ENCODE data around the gene USP47.

USP47 gene

GRCh38 chr11:11992257-11993212 lies 150.8 kb downstream of the USP47 start:
- H3K9me3 ChIP-seq (ENCODE audit: insufficient read depth, low read length, severe bottlenecking) = no peaks in the 10 kb centered on the region
- H3K36me3 ChIP-seq (ENCODE audit: insufficient read depth, low read length) = no peaks in the 10 kb centered on the region
- no peak overlapping the region for H3K4me2 ChIP-seq (ENCODE audit: insufficient read depth, low read length)
- no peak overlapping the region for H3K4me3 ChIP-seq (ENCODE audit: low read depth in 1 of 2, low read length in 2 of 2)
- ATAC-seq (ENCODE audit: insufficient read depth, low read depth) (no peak), DNase-seq (no peak)
- TF ChIP-seq EZH2 (IDR thresholded peaks at IDR 0.05; ENCODE audit: borderline replicate concordance, low read depth, low read length, severe bottlenecking) (no peak), CTCF (IDR thresholded peaks at IDR 0.05; ENCODE audit: borderline replicate concordance, extremely low read depth, low read length, poor library complexity, severe bottlenecking) (no peak)
- no peaks in the 10 kb centered on the region for H4K20me1 ChIP-seq (ENCODE audit: insufficient read depth, low read length)
- no peak overlapping the region for H2AFZ ChIP-seq (ENCODE audit: low read depth, low read length)
- H3K4me1 ChIP-seq (ENCODE audit: insufficient read depth, low read length) = no peaks in the 10 kb centered on the region
- no peak overlapping the region for H3K27ac ChIP-seq (ENCODE audit: low read length)
- no peaks in the 10 kb centered on the region for H3K79me2 ChIP-seq (ENCODE audit: insufficient read depth, low read length)
- peaks cover 13% of the 10 kb centered on the region for H3K27me3 ChIP-seq (ENCODE audit: insufficient read depth, low read length, poor library complexity)
- H3K9ac ChIP-seq (ENCODE audit: low read depth, low read length) = no peak overlapping the region

- H2AFZ ChIP-seq (ENCODE audit: low read depth, low read length) = no peak overlapping the region
- no peaks in the 10 kb centered on the region for H3K79me2 ChIP-seq (ENCODE audit: insufficient read depth, low read length)
- H3K4me3 ChIP-seq (ENCODE audit: low read depth in 1 of 2, low read length in 2 of 2) = no peak overlapping the region
- H3K9me3 ChIP-seq (ENCODE audit: insufficient read depth, low read length, severe bottlenecking) = no peaks in the 10 kb centered on the region
- no peak for ATAC-seq (ENCODE audit: insufficient read depth, low read depth)
- no peaks in the 10 kb centered on the region for H4K20me1 ChIP-seq (ENCODE audit: insufficient read depth, low read length)
- no peak overlapping the region for H3K4me2 ChIP-seq (ENCODE audit: insufficient read depth, low read length)
- peaks cover 21% of the 10 kb centered on the region for H3K27me3 ChIP-seq (ENCODE audit: insufficient read depth, low read length, poor library complexity)
- TF ChIP-seq CTCF (IDR thresholded peaks at IDR 0.05; ENCODE audit: borderline replicate concordance, extremely low read depth, low read length, poor library complexity, severe bottlenecking) (no peak), EZH2 (IDR thresholded peaks at IDR 0.05; ENCODE audit: borderline replicate concordance, low read depth, low read length, severe bottlenecking) (no peak)
- H3K4me1 ChIP-seq (ENCODE audit: insufficient read depth, low read length) = no peaks in the 10 kb centered on the region
- no peak for DNase-seq
- H3K36me3 ChIP-seq (ENCODE audit: insufficient read depth, low read length) = no peaks in the 10 kb centered on the region
- no peak overlapping the region for H3K9ac ChIP-seq (ENCODE audit: low read depth, low read length)
- no peak overlapping the region for H3K27ac ChIP-seq (ENCODE audit: low read length)
Observed at GRCh38 chr11:11993839-11994238, 152.1 kb downstream of the USP47 start.

- ATAC-seq (ENCODE audit: insufficient read depth, low read depth) = no peak
- DNase-seq = no peak
- Histone ChIP-seq H3K4me2 (ENCODE audit: insufficient read depth, low read length) (no peak overlapping the region), H3K27me3 (ENCODE audit: insufficient read depth, low read length, poor library complexity) (peaks cover 23% of the 10 kb centered on the region), H3K4me3 (ENCODE audit: low read depth in 1 of 2, low read length in 2 of 2) (no peak overlapping the region), H3K36me3 (ENCODE audit: insufficient read depth, low read length) (no peaks in the 10 kb centered on the region), H3K9ac (ENCODE audit: low read depth, low read length) (no peak overlapping the region), H3K27ac (ENCODE audit: low read length) (no peak overlapping the region), H3K9me3 (ENCODE audit: insufficient read depth, low read length, severe bottlenecking) (no peaks in the 10 kb centered on the region), H3K4me1 (ENCODE audit: insufficient read depth, low read length) (no peaks in the 10 kb centered on the region), H2AFZ (ENCODE audit: low read depth, low read length) (no peak overlapping the region), H4K20me1 (ENCODE audit: insufficient read depth, low read length) (no peaks in the 10 kb centered on the region), H3K79me2 (ENCODE audit: insufficient read depth, low read length) (no peaks in the 10 kb centered on the region)
- TF ChIP-seq EZH2 (IDR thresholded peaks at IDR 0.05; ENCODE audit: borderline replicate concordance, low read depth, low read length, severe bottlenecking) = no peak
- TF ChIP-seq CTCF (IDR thresholded peaks at IDR 0.05; ENCODE audit: borderline replicate concordance, extremely low read depth, low read length, poor library complexity, severe bottlenecking) = no peak
Observed at GRCh38 chr11:11995601-11996000, 153.8 kb downstream of the USP47 start.
